NCI-H345 treated with DMSO at 0.1 percent for 48 hours (cell line): ENCODE data around the gene ZCCHC3.

Experiments
- DNase-seq: peaks from one replicate; lab custom pipeline; 2025; ENCODE audit not compliant: unreplicated experiment; lab: John Stamatoyannopoulos, UW

The ZCCHC3 gene

DNA sequence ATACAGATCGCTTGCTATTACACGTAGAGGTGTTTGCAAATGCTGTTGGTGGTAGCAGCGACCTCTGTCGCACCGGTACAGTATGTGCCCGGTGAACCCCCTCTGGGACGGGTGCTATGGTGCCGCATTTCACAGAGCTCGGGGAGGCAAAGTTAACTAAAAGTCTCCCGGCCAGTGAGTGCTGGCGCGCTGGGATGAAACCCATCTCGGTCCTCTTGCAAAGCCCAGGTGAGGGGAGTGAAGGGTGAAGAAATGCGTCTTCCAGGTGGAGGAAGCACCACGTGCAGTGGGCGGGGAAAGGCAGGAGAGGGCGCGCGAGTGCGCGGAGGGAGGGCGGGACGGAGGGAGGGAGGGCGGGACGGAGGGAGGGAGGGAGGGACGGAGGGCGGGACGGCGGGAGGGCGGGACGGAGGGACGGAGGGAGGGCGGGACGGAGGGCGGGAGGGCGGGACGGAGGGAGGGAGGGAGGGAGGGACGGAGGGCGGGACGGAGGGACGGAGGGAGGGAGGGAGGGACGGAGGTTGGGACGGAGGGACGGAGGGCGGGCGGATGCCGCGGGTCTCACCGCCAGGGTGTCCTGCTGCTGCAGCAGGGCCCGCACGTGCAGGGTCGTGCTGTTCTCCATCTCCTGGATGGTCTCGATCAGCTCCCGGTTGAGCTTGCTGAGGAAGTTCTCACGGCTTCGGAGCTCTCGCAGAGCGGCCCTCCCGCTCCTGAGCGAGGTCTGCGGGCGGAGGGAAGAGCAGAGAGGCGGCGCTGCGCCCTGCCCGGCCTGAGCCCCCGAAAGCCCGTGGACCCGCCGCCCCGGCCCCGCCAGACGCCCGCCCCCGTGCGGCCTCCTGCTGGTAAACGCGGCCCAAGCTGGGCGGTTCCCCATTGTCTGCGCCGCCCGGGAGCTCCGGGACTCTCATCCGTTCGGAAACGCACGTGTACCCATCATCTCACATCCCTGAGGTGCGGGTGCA, 18.5 kb upstream of the ZCCHC3 start:
- DNase-seq, result no peak

DNA sequence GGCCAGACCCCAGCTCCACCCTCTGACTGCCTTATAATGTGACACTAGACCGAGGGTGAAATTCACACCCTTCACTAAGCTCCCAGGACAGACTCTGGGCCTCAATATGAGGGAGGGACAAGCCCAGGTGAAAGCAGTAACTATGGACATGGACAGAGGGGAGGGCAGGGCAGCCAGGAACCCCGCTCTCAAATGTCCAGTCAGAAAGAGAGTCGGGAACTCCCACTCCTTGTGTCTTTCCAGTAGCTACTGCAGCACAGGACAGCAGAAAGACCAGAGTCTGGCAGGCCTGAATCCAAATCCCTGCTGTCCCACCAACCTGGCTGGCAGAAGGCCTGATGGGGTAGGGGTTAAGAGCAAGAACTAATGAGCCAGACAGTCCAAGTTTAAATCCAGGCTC, 13.2 kb upstream of the ZCCHC3 start:
- DNase-seq, result no peak

DNA sequence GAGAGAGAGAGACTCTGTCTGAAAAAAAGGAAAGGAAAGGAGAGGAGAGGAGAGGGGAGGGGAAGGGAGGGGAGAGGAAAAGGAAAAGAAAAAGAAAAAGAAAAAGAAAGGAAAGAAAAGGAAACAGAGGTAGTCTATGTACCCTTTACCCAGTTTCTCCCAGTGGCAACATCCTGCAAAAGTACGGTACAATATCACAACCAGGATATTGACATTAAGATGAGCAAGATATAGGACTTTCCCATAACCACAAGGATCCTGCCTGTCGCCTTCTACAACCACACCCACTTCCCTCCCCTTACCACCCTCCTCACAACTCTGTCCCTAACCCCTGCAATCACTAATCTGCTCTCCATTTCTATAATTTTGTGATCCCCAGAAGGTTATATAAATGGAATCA, 10.9 kb upstream of the ZCCHC3 start:
- DNase-seq, result no peak

DNA sequence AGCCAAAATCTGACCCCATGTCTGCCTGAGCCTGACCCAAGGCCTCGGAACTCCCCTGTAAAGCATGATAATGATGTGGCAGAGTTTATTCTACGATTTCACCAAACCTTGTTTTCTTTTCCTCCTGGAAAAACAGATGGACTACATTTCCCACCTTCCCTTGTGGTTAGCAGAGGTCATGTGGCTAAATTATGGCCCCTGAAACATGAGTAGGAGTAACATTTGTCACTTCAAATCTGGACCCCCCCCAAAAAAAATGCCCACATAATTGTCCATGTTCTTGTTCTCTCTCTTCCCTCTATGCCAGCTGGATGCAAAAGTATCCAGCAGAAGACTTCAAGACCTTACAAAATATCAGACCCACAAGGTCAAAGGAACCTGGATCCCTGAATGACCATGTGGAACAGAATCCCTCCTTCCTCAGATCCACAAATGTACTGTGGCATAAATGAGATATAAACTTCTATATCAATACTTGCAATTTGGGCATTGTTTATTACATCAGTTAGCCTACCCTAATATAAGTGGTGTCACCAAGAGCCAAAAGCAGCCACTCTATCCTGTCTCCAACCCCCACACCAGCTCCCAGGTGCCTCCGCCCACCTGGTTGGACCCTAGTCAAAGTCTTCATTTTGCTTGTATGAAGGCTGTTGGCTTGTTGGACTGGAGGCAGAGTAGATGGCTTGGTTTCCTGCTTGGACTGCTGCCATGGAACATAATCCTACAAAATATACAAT, 8.2 kb upstream of the ZCCHC3 start:
- DNase-seq, result no peak

DNA sequence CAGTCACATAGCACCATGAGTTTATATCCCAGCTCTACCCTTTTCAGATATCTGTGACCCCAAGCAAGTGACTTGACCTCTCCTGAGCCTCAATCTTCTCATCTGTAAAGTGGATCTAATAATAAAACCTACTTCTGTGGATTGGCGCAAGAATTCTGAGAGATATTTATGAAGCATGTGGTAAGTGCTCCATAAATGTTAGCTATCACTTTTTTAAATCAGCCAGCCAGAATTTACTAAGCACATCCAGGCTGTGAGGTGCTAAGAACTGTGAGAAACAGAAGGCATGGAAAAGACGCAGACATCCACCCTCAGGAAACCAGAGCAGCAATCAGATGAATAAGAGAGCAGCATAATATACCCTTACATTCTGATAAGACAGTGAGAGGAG, 7.7 kb upstream of the ZCCHC3 start:
- DNase-seq, result no peak

DNA sequence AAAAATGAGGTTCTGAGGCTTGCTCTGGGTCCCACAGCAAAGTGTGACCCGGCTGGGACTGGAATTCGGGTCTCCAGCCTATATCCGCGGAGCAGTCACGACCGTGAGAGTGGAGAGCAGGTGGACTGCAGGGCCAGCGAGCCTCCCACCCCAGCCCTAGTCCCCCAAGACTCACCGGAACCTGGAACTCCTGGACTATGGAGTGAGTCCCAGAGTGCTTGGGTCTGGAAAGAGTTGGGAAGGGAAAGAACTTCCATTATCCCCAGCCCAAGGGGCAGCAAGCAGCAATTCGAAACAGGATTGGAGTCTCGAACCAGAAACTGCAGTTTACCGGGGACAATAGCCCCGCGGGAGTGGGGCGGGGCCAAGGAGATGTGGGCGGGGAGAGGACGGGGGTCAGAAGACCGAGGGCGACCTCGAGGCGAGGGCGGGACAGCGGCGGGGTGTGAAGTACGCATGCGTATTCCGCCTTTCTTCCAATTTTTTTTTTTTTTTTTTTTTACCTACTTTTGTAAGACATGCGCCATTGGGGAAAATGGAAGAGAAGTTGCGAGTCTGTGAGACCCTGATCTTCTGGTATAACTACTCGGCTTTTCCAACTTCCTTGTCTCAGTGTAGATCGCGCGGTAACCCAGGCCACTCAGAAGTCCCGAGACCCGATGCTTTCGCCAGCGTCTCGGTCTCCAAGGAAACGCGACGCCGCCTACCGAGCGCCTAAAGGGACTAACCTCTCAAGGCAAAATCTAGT, 7.1 kb upstream of the ZCCHC3 start, which contains the start of gene C20orf96:
TSS of gene C20orf96 (minus strand) at position 667 of the 748 bp plus-strand sequence. CDS start at position 527, 140 bp downstream.
- peak; percentile 69 for DNase-seq

DNA sequence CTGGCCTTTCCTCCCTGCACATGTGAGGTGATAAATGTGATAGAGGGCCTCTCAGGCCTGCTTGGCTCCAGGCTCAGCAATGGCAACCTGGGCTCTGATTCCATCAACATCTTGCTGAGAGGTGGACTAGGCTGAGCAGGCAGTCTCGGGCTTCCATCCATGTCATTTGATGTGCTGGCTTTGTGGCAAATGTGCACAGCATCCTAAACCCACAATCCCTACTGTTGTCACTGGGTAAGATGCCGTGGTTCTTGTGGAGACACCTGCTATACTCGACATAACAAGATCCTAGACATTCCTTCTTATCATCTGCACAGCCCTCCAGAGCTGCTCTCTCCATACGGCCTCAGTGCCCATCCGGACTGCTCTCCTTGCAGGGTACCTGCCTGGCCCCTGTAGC, 2.8 kb upstream of the ZCCHC3 start:
- no peak for DNase-seq

DNA sequence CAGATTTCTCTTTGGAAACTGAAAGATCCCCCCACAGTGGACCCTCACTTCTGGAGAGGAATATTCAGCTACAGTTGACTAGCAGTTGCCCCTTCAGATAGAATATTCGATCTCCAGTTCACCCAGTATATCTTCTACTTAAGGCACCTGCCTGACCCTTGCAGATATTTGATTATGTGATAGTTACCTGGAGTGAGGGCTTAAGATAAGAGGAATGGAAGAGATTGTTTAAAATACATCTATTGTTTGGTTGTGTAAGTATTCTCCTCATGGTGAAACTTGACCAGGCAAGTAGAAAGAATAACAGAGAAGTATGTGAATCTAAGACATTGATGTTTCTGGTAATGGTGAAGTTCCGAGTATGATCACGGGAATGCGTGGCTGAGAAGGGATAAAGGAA, 1.6 kb upstream of the ZCCHC3 start:
- no peak for DNase-seq

DNA sequence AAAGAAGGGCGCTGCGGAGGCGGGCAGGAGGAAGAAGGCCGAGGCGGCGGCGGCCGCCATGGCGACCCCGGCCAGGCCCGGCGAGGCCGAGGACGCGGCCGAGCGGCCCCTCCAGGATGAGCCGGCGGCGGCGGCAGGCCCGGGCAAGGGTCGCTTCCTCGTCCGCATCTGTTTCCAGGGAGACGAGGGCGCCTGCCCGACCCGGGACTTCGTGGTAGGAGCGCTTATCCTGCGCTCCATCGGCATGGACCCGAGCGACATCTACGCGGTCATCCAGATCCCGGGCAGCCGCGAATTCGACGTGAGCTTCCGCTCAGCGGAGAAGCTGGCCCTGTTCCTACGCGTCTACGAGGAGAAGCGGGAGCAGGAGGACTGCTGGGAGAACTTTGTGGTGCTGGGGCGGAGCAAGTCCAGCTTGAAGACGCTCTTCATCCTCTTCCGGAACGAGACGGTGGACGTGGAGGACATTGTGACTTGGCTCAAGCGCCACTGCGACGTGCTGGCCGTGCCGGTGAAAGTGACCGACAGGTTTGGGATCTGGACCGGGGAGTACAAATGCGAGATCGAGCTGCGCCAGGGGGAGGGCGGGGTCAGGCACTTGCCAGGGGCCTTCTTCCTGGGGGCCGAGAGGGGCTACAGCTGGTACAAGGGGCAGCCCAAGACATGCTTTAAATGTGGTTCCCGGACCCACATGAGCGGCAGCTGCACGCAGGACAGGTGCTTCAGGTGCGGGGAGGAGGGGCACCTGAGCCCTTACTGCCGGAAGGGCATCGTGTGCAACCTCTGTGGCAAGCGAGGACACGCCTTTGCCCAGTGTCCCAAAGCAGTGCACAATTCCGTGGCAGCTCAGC, 780 bp downstream of the ZCCHC3 start:
- DNase-seq, result peak; percentile 68

DNA sequence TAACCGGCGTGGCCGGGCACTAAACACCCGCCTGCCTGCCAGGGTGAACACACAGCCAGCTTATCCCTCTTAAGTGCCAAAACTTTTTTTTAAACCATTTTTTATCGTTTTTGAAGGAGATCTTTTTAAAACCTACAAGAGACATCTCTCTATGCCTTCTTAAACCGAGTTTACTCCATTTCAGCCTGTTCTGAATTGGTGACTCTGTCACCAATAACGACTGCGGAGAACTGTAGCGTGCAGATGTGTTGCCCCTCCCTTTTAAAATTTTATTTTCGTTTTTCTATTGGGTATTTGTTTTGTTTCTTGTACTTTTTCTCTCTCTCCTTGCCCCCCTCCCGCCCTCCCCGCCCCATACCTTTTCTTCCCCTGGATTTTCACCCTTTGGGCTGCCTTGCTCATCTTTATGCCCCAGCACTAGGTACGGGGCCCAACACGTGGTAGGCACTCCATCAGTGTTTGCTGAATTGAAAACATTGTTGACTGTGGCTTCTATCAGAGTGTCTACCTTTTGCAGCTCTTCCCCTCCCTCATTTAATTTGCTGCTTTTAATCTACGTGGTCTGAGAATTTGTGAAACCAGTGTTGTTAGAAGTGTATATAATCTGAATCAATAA, 1.5 kb downstream of the ZCCHC3 start:
- DNase-seq, result no peak

DNA sequence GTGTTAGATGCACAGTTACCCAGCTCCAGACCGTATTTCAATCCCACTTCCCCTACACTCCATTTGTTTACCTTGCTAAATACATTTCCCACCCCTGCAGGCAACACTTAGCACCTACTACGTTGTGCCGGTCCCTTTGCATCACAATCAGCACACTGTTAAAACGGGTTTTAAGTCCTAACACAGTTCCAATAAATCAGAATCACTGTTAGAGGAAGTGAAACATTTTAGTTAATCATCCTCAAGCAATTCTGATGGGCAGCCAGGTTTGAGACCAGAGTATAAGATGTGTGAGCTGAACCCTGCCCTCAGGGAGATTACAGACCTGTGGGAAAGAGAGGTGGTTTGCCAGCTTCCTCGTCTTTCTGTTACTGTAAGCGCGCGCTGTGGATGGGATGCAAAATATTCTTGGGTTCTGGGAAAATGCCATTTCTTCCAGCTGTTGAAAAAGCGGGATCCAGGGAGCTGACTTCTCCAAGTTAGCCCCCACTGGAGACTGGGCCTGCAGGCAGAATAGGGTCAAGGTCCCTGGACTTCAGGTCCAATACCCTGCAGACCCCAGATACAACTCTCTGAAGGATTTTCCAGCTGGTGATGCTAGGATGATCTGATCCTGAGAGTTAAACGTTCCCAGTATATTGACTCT, 3.1 kb downstream of the ZCCHC3 start:
- no peak for DNase-seq

DNA sequence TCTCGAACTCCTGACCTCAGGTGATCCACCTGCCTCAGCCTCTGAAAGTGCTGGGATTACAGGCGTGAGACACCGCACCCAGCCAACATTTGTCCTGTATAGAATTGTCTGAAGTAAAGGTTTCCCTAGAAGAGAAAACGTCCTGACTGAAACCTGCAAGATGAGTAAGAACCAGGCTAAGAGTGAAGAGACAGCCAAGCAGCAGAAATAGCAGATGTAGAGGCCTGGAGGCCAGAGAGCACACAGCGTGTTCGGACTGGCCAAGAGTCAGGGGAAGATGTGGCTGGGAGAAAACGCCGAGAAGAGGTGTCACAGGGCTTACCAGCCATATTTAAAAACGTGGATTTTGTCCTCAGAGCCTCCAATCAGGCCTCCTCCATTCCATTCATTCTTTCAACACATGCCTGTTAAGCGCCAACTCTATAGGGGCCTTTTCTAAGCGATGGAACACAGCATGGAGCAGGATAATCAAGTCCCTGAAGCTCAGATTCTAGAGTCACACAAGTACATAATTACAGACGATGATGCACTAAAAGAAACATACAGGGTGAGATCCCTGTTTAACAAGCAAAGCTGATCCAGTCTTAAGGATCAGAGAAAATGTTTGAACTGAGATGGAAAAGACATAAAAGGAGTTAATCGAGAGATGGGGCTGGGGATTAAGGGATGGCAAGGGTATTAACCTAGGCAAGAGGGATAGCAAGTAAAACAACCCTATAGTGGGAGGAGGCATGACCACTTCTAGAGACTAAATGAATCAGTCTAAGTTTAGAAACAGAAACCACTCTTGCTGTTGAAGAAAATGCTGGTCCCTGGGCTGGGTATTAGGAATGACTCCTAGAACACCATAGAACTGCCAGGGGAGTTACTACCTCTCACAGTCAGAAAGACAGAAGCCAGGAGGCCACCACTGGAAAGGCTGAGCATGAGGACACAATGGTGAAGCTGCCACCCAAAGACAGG, 4.8 kb downstream of the ZCCHC3 start:
- no peak for DNase-seq

DNA sequence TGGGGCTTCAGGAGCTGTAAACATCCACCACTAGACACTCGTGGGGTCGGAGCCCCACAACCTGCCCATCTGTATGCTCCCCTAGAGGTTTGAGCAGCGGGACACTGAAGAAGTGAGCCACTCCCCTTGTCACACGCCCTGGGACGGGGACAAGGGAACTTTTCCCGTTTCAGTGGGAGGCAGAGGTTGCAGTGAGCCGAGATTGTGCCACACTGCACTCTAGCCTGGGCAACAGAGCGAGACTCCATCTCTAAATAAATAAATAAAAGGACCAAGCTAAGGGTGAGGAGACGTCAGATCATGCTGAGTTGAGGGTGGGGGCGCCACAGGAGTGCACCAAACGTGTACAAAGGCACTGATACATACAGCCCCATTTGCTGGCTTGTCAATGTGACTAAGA, 8.4 kb downstream of the ZCCHC3 start:
- no peak for DNase-seq

DNA sequence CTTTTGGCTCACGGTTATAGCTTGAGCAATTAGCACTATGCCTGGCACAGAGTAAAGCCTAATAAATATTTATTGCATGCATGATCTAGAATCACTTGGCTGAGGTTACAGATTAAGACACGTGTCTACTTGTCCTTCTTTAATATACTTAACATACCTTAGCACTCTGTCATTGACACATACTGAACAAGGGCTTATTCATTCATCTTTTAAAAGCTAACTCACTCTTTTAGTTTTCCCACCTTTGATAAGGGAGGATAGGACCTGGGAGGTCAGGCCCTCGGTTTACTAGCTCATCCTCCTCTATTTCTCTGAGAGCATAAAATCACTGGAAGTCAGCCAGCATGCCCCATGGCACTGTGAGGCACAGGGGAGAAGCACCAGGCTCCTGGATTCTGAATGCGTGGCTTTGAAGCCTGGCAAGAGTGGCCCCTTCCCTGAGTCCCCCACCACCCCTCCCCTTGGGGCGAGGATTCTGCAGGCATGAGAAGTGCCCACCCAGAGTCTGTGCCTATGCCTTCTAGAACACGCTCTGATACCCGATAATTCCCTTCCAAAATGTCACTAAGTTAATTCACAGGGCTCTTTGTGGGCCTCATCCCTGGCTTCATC, 11.2 kb downstream of the ZCCHC3 start:
- DNase-seq, result no peak

DNA sequence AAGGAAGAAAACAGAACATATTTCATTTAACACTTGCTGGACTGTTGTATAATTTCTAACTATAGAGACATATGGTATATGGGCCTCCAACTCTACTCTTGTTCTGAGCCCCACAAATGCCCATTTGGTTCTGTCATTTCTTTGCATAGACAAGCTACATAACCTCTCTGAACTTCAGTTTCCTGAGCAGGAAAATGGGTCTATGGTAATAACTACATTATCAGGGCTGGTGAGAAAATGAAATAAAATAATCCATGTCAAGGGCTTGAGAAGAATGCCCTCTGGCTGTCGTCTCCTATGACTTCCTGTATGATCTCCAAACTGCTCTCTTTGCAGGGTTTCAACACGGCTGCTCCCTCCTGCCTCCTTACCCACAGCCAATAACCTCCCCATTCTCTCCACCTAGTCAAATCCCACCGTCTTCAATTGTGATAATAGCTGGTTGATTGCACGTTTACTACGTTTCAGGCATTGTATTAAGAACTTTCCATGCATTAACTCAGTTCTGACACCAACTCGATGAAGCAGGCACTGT, 12.0 kb downstream of the ZCCHC3 start:
- no peak for DNase-seq

DNA sequence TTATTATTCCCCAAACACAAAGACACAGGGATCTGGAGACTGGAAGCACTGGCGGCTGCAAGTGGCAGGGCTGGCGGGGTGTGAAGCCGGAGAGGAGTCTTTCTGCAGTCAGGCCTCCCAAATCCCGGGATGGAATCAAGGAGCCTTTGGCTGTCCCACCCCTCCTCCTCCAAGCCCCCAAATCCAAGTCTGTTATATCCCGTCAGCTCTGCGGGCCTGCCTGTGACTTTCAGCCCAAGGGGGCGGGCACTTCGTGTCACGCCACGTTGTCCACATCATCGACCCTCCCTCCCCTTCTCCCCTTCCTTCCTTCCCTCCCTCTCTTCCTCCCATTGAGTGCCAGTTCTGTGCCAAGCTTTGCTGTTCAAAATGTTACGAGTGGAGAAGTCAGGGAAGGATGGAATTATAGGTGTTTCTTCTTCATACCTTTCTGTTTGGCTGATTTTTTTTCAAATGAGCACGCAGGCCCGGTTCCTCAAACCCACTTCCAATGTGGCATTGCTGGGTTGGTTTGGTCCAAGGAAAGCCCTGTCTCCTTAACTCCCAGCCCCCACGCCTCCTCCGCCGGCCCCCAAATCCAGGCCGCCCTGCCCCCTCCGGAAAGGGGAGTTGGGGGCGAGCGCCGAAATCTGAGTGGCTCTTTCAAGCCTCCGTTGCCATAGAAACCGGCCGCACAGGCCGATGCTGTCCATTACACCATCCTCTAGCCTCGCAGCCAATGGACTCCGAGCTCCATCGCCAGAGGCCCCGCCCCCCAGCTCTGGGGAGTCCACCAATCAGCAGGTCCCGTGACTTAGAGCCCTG, 12.7 kb downstream of the ZCCHC3 start:
- DNase-seq, result peak; percentile 37

DNA sequence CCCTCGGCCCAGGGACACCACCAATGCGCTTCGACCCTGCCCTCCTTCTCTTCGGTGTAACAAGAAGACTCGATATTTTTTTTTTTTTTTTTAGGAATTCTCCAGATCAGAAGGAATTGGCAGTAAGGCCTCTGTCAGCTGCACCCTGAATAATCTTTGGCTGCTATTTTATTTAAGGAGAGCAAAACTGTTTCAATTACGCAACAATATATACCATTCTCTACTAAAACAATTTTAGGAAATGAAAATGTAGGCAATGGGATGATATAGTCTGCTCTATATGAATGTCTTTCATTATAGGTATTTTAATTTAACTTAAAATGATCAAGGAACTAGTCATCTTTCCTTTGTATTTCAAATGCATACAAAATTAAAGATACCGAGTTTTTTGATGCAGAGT, 13.3 kb downstream of the ZCCHC3 start:
- no peak for DNase-seq
